B cell (primary cell): ENCODE measurements around the gene WFIKKN2. TPM values are rescaled to one million over a fixed set of nuclear protein-coding genes. Genes with fewer than 3 reads are reported as not detected.

Source experiments
- ATAC-seq: fragments of 200-7000 bp; cut with Tn5 transposase; one replicate; pipeline ENCODE4 v1.10.0; 2021; ENCODE audit warnings: low read depth, mild to moderate bottlenecking, moderate number of reproducible peaks, moderate library complexity
- CTCF ChIA-PET: fragments of 350-600 bp; sonication (Branson Sonifier 250); formaldehyde crosslinking; loops from one replicate; lab custom pipeline; 2021; ENCODE audit warnings: antibody characterized with exemption, inconsistent platforms; lab: Charles Lee
- POLR2A ChIA-PET: fragments of 350-600 bp; sonication (Branson Sonifier 250); formaldehyde crosslinking; loops from one replicate; lab custom pipeline; 2021; ENCODE audit warnings: antibody characterized with exemption; lab: Charles Lee
- DNase-seq: peaks from one replicate; pipeline ENCODE4 v3.0.0; 2013
- H2AFZ ChIP-seq: 2 replicates; pipeline ENCODE4 v1.6.1; 2012; ENCODE audit warnings: mild to moderate bottlenecking, low read depth, low read length; ENCODE audit not compliant: insufficient read depth, poor library complexity, severe bottlenecking
- H3K27ac ChIP-seq, 2 donors: 1 replicate in 1 of 2; 2 replicates in 1 of 2; pipeline ENCODE4 v1.5.1; 2012 to 2013; ENCODE audit warnings: low read length in 2 of 2, mild to moderate bottlenecking in 2 of 2, moderate library complexity in 1 of 2
- H3K27me3 ChIP-seq, 4 experiments: fragments of 200-600 bp in 1 of 4; sonication (generic) in 1 of 4; replicated peaks in 1 of 4; 1 replicate in 2 of 4; 2 replicates in 2 of 4; pipeline versions ENCODE4 v1.6.1 to v1.7.0; 2013 to 2016; ENCODE audit warnings: low read length in 3 of 4, mild to moderate bottlenecking in 2 of 4, mixed read lengths in 1 of 4, moderate library complexity in 1 of 4; ENCODE audit not compliant: insufficient read depth in 4 of 4, control insufficient read depth in 3 of 4; ENCODE audit errors: control extremely low read depth in 1 of 4
- H3K36me3 ChIP-seq, 2 experiments: replicated peaks in 1 of 2; 1 replicate in 1 of 2; 2 replicates in 1 of 2; pipeline versions ENCODE4 v1.6.1 to v1.7.1; 2013; ENCODE audit warnings: low read length in 1 of 2; ENCODE audit not compliant: insufficient read depth in 2 of 2, control insufficient read depth in 1 of 2; ENCODE audit errors: control extremely low read depth in 1 of 2, extremely low read depth in 1 of 2
- H3K4me1 ChIP-seq, 2 donors: fragments of 200-600 bp in 1 of 2; sonication (generic) in 1 of 2; 1 replicate in 1 of 2; 2 replicates in 1 of 2; pipeline versions ENCODE4 v1.5.1 to v1.6.1; 2013 to 2017; ENCODE audit warnings: low read length in 2 of 2; ENCODE audit not compliant: control insufficient read depth in 2 of 2, insufficient read depth in 2 of 2
- H3K4me2 ChIP-seq: replicated peaks from 2 replicates; pipeline ENCODE3; 2012; ENCODE audit warnings: mild to moderate bottlenecking, low read depth, low read length; ENCODE audit not compliant: poor library complexity, severe bottlenecking
- H3K4me3 ChIP-seq, 5 experiments: fragments of 200-600 bp in 1 of 5; sonication (generic) in 1 of 5; 1 replicate in 3 of 5; 2 replicates in 2 of 5; pipeline versions ENCODE4 v1.5.1 to v1.7.0; 2011 to 2016; ENCODE audit warnings: low read length in 4 of 5, mild to moderate bottlenecking in 4 of 5, low read depth in 2 of 5, control low read depth in 1 of 5, moderate library complexity in 1 of 5; ENCODE audit not compliant: insufficient read depth in 1 of 5; ENCODE audit errors: control extremely low read depth in 1 of 5, extremely low read depth in 1 of 5
- H3K79me2 ChIP-seq: fragments of 200-600 bp; sonication (generic); one replicate; pipeline ENCODE4 v1.6.0; 2016; ENCODE audit warnings: low read length; ENCODE audit not compliant: control insufficient read depth, insufficient read depth
- H3K9ac ChIP-seq: fragments of 200-600 bp; sonication (generic); 2 replicates; pipeline ENCODE4 v1.6.1; 2017; ENCODE audit warnings: mild to moderate bottlenecking, low read length, moderate library complexity
- H3K9me3 ChIP-seq, 3 donors: one replicate each; pipeline versions ENCODE4 v1.6.1 to v1.7.1; 2013; ENCODE audit warnings: low read length in 2 of 3; ENCODE audit not compliant: control insufficient read depth in 2 of 3, insufficient read depth in 1 of 3; ENCODE audit errors: control extremely low read depth in 1 of 3
- H4K20me1 ChIP-seq: 2 replicates; pipeline ENCODE4 v1.6.0; 2012; ENCODE audit warnings: mild to moderate bottlenecking, low read length; ENCODE audit not compliant: insufficient read depth, control insufficient read depth, poor library complexity, severe bottlenecking
- H3K27ac Mint-ChIP-seq: one replicate; pipeline ENCODE4 v1.8.0; 2021; ENCODE audit warnings: mixed read lengths
- H3K27me3 Mint-ChIP-seq: one replicate; pipeline ENCODE4 v1.8.0; 2021; ENCODE audit warnings: mixed read lengths
- H3K4me1 Mint-ChIP-seq: one replicate; pipeline ENCODE4 v1.8.0; 2021; ENCODE audit warnings: mixed read lengths
- H3K4me3 Mint-ChIP-seq: one replicate; pipeline ENCODE4 v1.8.0; 2021; ENCODE audit warnings: mixed read lengths
- H3K9me3 Mint-ChIP-seq: one replicate; pipeline ENCODE4 v1.8.0; 2022; ENCODE audit warnings: mixed read lengths; ENCODE audit not compliant: insufficient read depth
- EZH2 ChIP-seq: IDR thresholded peaks from 2 replicates; pipeline ENCODE4 v1.6.1; 2012; ENCODE audit warnings: borderline replicate concordance, low read depth, mild to moderate bottlenecking, moderate library complexity, low read length; ENCODE audit not compliant: insufficient read depth, poor library complexity, severe bottlenecking
- WGBS: methylation state at CpG from one replicate; pipeline ENCODE4 v1.1.5; 2013; ENCODE audit warnings: missing lambda C conversion rate; ENCODE audit not compliant: insufficient coverage; 5-methylcytosine and 5-hydroxymethylcytosine counted together
- intact Hi-C: fragments of 100-400 bp; cut with micrococcal nuclease; formaldehyde crosslinking; loops from one replicate; pipeline ENCODE4 v1.10.0; 2022
- polyA plus RNA-seq: library from polyadenylated mRNA; depleted of rRNA; stranded (reverse); fragments of >200 nt; gene quantifications from 2 replicates; pipeline ENCODE4 v1.2.3, GENCODE V29; 2012
- total RNA-seq, 2 donors: library from RNA; stranded (reverse); fragments of 120-200 nt in 1 of 2; gene quantifications; 1 replicate in 1 of 2; 2 replicates in 1 of 2; pipeline versions ENCODE4 v1.2.3 to v1.2.4, GENCODE V29; 2013 to 2022
- TF ChIP-seq, protein P1 (sequence below): fragments of 200-600 bp; IDR thresholded peaks from one replicate; pipeline ENCODE4 v1.8.0; 2022; ENCODE audit warnings: antibody characterized with exemption, mild to moderate bottlenecking

Gene WFIKKN2
- total and polyA plus RNA-seq, 2 donors (not counting 1 experiment from before 2014, with no cell fraction given) = not detected

DNA sequence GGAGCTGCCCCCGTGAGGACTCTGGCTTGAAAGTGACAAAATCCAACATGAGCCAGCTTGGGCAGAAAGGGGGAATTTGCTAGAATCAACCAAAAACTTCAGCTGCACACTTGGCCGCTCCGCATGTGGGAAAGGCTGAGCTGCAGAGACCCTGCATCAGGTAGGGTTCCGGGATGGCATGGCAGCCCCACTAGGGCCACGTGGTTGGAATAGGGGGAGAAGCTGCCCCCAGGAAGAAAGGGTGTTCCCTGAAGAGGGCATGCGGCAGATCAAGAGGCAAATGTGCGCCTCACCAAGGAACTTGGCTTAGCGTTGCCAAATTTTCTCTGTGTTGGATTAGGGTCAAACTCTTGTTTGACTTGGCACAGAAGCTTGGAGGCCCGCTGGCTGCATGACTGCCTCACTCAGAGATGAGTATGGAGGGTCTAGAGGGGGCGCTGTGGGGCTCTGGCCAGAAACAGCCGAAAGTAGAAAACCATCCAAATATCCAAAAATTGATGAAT, 29.2 kb upstream of the WFIKKN2 start:
- H3K27me3 Mint-ChIP-seq = peaks cover under 1% of the 10 kb centered on the region
- no peak overlapping the region for H3K4me3 ChIP-seq
- no peaks in the 10 kb centered on the region for H3K4me1 Mint-ChIP-seq
- no peaks in the 10 kb centered on the region for H3K36me3 ChIP-seq
- DNase-seq (no peak), ATAC-seq (no peak)
- H3K9me3 Mint-ChIP-seq = no peaks in the 10 kb centered on the region
- H3K4me3 Mint-ChIP-seq = no peak overlapping the region
- H3K9me3 ChIP-seq = no peaks in the 10 kb centered on the region
- no peaks in the 10 kb centered on the region for H3K27me3 ChIP-seq
- no peaks in the 10 kb centered on the region for H3K4me1 ChIP-seq
- ChIA-PET CTCF (interaction anchor here (1.1 to 1.5 kb wide), 2 partner anchors 13 to 23 kb away, joined by 5 to 6 read pairs; no protein-coding TSS in a partner anchor), POLR2A (no interaction called here)
- H3K27ac Mint-ChIP-seq = no peak overlapping the region
- 95% methylated on average over 9 of the region's 11 CpGs for WGBS
- no peak overlapping the region for H3K4me2 ChIP-seq
- no peak overlapping the region for H2AFZ ChIP-seq
- intact Hi-C loops = no loop called here
- TF ChIP-seq EZH2 = no peak
- TF ChIP-seq, protein P1, sequence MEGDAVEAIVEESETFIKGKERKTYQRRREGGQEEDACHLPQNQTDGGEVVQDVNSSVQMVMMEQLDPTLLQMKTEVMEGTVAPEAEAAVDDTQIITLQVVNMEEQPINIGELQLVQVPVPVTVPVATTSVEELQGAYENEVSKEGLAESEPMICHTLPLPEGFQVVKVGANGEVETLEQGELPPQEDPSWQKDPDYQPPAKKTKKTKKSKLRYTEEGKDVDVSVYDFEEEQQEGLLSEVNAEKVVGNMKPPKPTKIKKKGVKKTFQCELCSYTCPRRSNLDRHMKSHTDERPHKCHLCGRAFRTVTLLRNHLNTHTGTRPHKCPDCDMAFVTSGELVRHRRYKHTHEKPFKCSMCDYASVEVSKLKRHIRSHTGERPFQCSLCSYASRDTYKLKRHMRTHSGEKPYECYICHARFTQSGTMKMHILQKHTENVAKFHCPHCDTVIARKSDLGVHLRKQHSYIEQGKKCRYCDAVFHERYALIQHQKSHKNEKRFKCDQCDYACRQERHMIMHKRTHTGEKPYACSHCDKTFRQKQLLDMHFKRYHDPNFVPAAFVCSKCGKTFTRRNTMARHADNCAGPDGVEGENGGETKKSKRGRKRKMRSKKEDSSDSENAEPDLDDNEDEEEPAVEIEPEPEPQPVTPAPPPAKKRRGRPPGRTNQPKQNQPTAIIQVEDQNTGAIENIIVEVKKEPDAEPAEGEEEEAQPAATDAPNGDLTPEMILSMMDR = no peak
- H4K20me1 ChIP-seq = no peaks in the 10 kb centered on the region
- H3K9ac ChIP-seq = no peak overlapping the region
- H3K79me2 ChIP-seq = no peaks in the 10 kb centered on the region
- H3K27ac ChIP-seq = no peak overlapping the region

DNA sequence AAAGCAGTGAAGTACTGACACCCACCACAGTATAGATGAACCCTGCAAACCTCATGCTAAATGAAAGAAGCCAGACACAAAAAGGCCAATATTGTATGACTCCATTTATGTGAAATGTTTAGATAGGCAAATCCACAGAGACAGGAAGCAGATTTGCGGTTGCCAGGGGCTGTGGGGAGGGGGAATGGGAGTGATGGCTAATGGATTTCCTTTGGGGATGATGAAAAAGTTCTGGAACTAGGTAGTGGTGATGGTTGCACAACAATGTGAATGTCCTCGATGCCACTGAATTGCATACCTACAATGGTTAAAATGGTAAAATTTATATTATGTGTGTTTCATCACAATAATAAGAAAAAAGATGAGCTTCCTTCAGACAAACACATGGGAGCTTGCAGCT, 28.4 kb upstream of the WFIKKN2 start:
- H2AFZ ChIP-seq = no peak overlapping the region
- Mint-ChIP-seq H3K9me3 (no peaks in the 10 kb centered on the region), H3K27me3 (peaks cover 3% of the 10 kb centered on the region), H3K4me1 (no peaks in the 10 kb centered on the region), H3K27ac (no peak overlapping the region), H3K4me3 (no peak overlapping the region)
- H3K79me2 ChIP-seq = no peaks in the 10 kb centered on the region
- H3K4me1 ChIP-seq = no peaks in the 10 kb centered on the region
- no peaks in the 10 kb centered on the region for H3K27me3 ChIP-seq
- no peak overlapping the region for H3K9ac ChIP-seq
- H3K36me3 ChIP-seq = no peaks in the 10 kb centered on the region
- 33% methylated on average over 1 of the region's 2 CpGs for WGBS
- ChIA-PET POLR2A (no interaction called here), CTCF (interaction anchor here (1.1 to 1.5 kb wide), 2 partner anchors 12 to 24 kb away, joined by 5 to 6 read pairs; no protein-coding TSS in a partner anchor)
- H3K4me2 ChIP-seq = no peak overlapping the region
- H4K20me1 ChIP-seq = no peaks in the 10 kb centered on the region
- H3K9me3 ChIP-seq = no peaks in the 10 kb centered on the region
- no peak for ATAC-seq
- H3K4me3 ChIP-seq = no peak overlapping the region
- DNase-seq = no peak
- intact Hi-C loops = no loop called here
- TF ChIP-seq, protein P1 = no peak
- no peak for TF ChIP-seq EZH2
- no peak overlapping the region for H3K27ac ChIP-seq
